ENCODE data around the gene SOD1.

GRCh38 chr21:31614705-31615104 lies 44.8 kb upstream of the SOD1 start:
- TF ChIP-seq, protein P1, sequence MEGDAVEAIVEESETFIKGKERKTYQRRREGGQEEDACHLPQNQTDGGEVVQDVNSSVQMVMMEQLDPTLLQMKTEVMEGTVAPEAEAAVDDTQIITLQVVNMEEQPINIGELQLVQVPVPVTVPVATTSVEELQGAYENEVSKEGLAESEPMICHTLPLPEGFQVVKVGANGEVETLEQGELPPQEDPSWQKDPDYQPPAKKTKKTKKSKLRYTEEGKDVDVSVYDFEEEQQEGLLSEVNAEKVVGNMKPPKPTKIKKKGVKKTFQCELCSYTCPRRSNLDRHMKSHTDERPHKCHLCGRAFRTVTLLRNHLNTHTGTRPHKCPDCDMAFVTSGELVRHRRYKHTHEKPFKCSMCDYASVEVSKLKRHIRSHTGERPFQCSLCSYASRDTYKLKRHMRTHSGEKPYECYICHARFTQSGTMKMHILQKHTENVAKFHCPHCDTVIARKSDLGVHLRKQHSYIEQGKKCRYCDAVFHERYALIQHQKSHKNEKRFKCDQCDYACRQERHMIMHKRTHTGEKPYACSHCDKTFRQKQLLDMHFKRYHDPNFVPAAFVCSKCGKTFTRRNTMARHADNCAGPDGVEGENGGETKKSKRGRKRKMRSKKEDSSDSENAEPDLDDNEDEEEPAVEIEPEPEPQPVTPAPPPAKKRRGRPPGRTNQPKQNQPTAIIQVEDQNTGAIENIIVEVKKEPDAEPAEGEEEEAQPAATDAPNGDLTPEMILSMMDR (conservative IDR thresholded peaks at IDR 0.05 in 1 of 2, IDR thresholded peaks at IDR 0.05 in 1 of 2; ENCODE audit: low read depth in 1 of 2, low read length in 2 of 2) = no peak
- no peak for TF ChIP-seq EZH2 (IDR thresholded peaks at IDR 0.05; ENCODE audit: low read length, missing control alignments)
